PFSK-1 (cell line): ENCODE results near the gene SLC19A1.

Source experiments
- FOXP2 ChIP-seq: optimal IDR thresholded peaks from 2 replicates; pipeline ENCODE3; 2011; ENCODE audit warnings: borderline replicate concordance, control low read depth, inconsistent platforms; ENCODE audit not compliant: insufficient read depth; ENCODE audit errors: extremely low read length, extremely low read depth
- POLR2AphosphoS5 ChIP-seq: IDR thresholded peaks from 2 replicates; pipeline ENCODE4 v1.6.1; 2012; ENCODE audit warnings: low read depth, mild to moderate bottlenecking, control low read depth, low read length, moderate library complexity
- REST ChIP-seq, 2 experiments: IDR thresholded peaks; 2 replicates each; pipeline versions ENCODE4 v1.6.1 to v1.8.0; 2011 to 2012; ENCODE audit warnings: low read depth in 2 of 2, low read length in 2 of 2, control low read depth in 1 of 2, inconsistent platforms in 1 of 2, mild to moderate bottlenecking in 1 of 2, moderate library complexity in 1 of 2; ENCODE audit not compliant: insufficient read depth in 1 of 2
- SIN3A ChIP-seq: IDR thresholded peaks from 2 replicates; pipeline ENCODE4 v1.6.1; 2012; ENCODE audit warnings: mild to moderate bottlenecking, low read length, moderate library complexity, borderline replicate concordance; ENCODE audit not compliant: insufficient read depth

- no peak for TF ChIP-seq SIN3A
- TF ChIP-seq REST (IDR thresholded peaks at IDR 0.05; ENCODE audit: insufficient read depth in 1 of 2, low read depth in 2 of 2, low read length in 2 of 2) = no peak
- no peak for TF ChIP-seq POLR2AphosphoS5
- TF ChIP-seq FOXP2 = no peak
These were observed 7.5 kb downstream of the SLC19A1 start for GRCh38 chr21:45534636-45535331.
